ENCODE results near the gene POMT2.

- TF ChIP-seq POLR2A (IDR thresholded peaks at IDR 0.05; ENCODE audit: low read length), result no peak
- no peak for TF ChIP-seq GATA1 (IDR thresholded peaks at IDR 0.05; ENCODE audit: low read depth, low read length)
Observed at GRCh38 chr14:77257700-77258099, 63.0 kb downstream of the POMT2 start.

All from erythroblast (primary cell).